ENCODE measurements around the gene SMG6.

DNA sequence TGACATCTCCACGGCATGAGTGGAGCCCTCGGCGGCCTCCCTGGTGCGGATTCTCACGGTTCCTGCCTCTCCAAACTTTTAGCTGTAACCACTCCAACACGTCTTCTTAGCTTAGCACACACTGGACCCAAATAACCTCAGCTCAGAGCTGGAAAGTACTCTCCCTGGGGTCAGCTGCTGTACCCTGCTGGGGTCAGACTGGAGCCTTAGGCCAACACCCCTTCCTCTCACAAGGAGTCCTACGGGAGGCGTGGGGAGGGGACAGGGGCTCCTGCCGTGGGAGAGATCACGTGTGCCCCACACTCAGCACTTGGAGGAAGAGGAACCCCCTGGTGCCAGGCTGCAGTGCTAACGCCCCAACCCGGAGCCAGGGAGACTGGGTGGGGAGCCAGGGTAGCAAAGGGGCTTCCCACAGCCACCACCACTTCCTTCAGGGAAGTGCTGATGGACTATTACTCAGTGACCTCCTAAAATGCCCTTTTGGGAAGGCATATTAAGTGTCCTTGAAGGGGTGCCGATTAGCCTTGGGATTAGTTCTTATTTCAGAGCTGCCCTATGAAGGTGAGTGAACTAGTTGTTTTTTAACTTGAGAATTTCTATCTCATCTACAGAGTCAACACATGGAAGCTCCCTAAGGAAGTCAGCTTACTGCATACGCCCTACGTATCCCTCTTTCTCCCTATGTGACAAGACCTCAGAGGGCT, 124.6 kb downstream of the SMG6 start:
- TF ChIP-seq EZH2 (IDR thresholded peaks at IDR 0.05; ENCODE audit: insufficient read depth, poor library complexity, severe bottlenecking) (no peak), EZH2phosphoT487 (IDR thresholded peaks at IDR 0.05; ENCODE audit: insufficient read depth, low read depth) (no peak)
